Activated CD4-positive, alpha-beta T cell treated with anti-CD3 and anti-CD28 coated beads for 48 hours (primary cell): Measurements from ENCODE around the gene TSKU.
"Not testable (repeated sequence)": the region's sequence is repeated elsewhere in the genome, so short reads cannot be mapped to it uniquely, and the experiment has no call there.

Source experiments
- DNase-seq: peaks from one replicate; pipeline ENCODE4 v3.0.0-alpha.2; 2020

TSKU gene

GRCh38 chr11:76791002-76791770 lies 8.0 kb downstream of the TSKU start:
- not testable (repeated sequence) for DNase-seq

GRCh38 chr11:76791861-76792260 lies 8.7 kb downstream of the TSKU start:
- no peak for DNase-seq

- DNase-seq = no peak
These were observed 9.5 kb downstream of the TSKU start for GRCh38 chr11:76792505-76793264.

- no peak for DNase-seq
These were observed 10.5 kb downstream of the TSKU start for GRCh38 chr11:76793391-76794291.

DNA sequence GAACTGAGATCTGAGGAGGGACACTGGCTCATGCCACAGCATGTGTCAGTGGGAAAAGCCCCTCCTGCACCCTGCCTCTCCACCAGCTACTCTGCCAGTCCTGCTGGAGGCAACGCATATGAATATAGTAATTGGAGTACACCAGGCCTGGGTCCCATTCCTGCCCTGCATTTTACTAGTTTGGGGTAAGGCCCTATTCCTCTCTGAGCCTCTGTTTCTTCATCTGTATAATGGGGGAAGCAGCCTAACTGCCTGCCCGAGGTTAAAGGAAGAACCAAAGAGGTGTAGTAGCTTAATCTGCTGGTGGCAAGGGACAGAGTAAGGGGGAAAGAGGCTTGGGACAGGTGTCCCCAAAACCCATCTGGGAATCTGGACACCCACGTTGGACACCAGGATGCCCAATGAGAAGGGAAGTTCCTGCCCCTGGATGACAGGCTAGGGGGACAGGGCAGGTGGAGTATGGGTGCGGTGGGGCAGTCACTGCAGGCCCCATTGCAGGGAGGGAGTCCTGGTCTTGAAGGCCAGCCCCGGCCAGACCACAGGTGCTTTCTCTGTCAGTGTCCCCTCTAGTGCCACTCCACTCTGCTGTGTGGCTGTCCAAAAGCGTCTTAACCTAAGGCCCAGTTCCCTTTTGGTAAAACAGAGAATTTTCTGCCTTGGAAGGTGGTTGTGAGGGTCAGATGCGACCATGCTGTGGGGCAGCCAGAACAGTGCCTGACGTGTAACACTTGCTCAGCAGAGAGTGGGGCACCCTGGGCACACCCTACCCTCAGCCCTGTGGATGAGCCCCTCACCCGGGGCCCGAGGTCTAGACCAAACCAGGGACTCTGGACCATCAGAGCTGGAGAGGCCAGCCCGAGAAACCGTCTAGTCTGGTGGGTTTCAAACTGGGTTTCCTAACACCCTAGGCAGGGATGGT lies 11.5 kb downstream of the TSKU start:
- DNase-seq = no peak

GRCh38 chr11:76795290-76795935 lies 12.3 kb downstream of the TSKU start:
- DNase-seq = no peak

- no peak for DNase-seq
These were observed 12.8 kb downstream of the TSKU start for GRCh38 chr11:76795936-76796441.

- no peak for DNase-seq
These were observed 13.5 kb downstream of the TSKU start for GRCh38 chr11:76796511-76797198.

GRCh38 chr11:76797341-76798201 lies 14.4 kb downstream of the TSKU start:
- DNase-seq = no peak

DNA sequence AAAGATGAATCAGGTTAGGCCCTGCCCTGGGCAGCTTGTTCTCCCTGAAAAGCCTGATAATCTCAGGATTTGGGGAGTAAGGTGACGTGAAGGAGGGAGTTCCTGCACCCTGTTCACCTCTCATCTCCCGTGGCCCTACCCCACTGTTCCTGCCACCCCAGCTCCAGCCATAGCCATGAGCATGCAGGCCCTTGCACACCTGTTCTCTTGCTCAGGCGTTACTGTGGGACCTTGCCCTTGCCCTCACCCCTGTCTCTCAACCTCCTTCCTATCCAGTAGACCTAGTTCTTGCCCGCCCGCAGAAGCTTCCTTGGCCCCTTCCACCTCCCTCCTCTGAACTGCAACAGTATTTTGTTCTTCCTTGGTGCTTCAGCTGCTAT lies 15.0 kb downstream of the TSKU start:
- no peak for DNase-seq

DNA sequence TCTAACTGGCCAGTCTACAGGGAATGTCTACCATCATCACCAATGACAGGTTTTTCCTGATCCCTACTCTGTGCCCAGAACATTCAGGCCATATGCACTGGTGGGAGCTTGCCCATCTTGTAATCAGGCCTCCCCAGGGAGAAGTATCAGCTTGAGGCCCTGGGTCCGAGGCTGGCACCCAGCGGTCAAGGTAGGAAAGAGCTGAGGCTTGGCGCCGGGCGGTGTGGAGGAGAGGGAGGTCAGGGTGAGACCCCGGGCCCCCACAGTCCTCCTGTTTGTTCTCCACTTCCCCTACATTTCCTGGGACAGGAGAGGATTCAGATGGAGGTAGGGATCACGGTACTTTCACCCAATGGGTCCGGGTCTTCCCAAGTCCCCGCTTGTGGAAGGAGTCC lies 15.5 kb downstream of the TSKU start:
- DNase-seq = no peak

DNA sequence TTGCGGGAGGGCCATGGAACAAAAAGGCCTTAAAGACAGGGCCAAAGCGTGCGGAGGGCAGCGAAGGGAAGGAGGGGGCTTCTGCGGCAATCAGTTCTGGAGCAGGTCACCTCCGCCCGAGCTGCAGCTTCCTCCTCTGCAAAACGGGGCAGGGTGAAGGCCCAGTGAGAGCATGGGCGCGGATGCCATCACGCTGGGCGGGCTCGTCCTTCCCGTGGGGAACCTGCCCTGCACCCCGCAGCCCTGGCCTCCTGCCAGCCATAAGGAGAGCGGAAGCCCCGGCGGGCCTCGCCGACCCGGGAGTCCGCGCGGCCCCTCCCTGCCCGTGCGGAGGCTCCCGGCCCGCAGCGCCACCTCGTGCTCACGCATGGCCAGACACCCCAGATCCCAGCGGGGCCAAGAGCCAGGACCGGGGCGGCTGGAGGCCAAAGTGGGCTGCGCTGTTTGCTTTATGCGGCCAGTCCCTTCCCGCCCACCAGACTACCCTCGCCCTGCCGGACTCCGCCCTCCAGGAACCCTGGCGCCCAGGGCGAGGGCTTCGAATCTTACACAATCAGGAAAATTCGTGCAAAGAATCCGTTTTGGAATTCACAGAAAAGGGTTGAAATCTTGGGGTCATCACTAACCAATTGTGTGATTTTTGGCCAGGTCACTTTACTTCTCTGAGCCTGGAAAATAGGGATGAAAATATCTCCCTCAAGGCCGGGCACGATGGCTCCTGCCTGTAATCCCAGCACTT lies 16.1 kb downstream of the TSKU start:
- peak; percentile 82 for DNase-seq

DNA sequence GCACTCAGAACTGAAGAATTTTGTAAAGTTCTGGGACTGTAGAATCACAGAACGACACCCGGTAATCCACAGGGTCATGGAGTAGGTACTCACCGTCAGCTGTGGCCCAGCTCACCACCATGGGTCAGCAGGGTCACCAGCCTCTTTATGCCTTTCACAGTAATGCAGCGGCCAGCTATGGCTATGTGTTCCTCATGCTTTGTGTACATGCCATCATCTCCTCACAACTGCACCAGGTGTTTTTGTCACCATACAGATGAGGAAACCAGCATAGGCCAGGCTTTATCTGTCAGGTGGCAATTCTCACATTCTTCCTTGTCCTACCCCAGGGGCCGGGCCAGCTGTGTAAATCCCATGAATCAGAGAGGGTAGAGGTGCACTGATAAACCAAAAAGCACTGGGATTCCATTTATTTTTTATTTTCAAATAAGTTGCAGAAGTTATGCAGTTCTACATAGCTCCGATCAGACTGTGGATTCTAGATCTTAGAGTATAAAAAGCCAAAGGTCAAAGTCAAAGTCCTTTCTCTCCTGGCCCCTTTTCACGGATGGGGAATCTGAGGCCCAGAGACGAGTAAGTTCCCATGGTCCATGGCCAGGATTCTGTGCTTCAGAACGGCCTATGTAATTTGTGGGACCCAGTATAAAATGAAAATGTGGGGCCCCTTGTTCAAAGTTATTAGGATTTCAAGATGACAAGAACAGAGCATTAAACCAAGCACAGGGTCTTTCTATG lies 17.5 kb downstream of the TSKU start:
- DNase-seq = no peak

DNA sequence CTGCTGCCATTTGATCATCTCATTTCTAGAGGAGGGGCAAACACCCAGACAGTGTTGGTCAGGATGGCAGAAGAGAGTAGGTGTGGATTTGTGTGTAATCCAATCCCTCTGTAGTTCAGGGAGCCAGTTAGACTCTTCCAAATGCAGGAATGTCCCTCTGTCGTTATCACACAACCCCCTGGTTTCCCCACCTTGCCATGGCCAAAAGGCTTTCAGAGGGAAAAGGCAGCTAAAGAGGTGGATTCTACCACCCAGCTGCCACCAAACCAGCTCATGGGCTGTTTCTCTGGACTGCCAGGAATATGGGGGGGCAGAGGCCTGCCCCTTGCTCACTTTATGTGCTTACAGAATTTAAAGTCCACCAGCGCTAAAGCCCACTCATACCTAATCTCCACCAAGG lies 18.1 kb downstream of the TSKU start:
- no peak for DNase-seq

DNA sequence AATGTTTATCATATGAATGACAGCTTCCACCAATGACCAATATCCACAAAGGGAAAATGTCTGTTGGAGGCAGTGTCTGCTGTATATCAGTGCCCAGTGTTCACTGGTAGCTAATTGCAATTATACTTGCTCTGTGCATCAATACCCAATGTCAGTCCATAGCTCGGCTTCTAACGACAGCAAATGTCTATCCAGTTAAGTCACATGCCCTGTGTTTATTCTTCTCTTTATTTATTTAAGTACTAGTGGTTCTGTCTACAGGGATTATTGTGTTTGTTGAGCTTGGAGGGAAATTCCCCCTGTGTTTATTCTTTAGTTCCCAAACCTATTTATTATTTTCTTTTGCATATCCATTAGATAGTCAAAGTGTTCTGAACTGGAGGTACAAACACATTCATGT lies 18.6 kb downstream of the TSKU start:
- no peak for DNase-seq

DNA sequence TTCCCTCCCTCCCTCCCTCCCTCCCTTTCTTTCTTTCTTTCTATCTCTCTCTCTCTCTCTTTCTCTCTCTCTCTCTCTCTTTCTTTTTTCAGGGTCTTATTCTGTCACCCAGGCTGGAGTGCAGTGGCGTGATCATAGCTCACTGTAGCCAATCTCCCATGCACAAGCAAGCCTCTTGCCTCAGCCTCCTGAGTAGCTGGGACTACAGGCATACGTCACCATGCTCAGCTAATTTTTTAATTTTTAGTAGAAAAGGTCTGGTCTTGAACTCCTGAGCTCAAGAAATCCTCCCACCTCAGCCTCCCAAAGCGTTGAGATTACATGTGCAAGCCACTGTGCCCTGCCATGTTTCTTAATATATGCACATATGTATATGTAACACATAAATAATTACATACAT lies 19.0 kb downstream of the TSKU start:
- no peak for DNase-seq

DNA sequence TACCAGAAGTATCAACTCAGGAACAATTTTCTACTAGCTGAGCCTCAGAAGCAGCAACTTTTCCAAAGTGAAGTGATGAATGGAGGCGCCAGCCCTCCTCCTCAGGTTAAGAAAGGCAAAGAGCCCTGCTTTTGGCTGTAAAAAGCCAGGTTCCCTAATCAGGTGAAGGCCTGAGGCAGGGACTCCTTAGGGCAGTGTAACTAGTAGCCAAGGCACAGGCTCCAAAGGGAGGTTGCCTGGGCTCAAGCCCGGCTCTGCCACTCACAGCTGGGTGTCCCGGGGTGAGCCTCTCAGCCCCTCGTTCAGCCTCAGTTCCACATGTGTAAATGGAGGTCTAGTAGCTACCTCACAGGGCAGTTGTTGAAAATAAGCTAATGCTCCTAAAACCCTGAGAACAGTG lies 19.5 kb downstream of the TSKU start:
- no peak for DNase-seq

DNA sequence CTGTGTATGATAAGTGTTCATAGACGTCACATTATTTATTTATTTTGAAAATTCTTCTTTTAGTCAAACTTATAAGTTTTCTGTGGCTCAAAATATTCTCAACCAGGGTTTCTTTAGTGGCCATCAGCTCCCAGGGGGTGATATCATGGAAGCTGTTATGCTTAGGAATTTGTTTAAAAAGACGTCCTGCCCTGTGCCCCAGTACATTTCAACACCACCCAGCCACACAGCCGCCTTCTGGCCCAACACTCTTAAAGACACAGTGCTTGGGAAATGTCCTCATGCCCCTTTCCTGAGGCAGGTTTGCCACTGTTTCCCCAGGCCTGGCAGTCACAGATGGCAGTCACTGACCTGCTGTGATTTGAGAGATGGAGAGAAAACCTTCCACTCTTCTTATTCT lies 19.9 kb downstream of the TSKU start:
- DNase-seq = no peak
